Parathyroid adenoma (tissue), 2 donors: ENCODE measurements around the gene PDE6B.
"Not testable (repeated sequence)": the region's sequence is repeated elsewhere in the genome, so short reads cannot be mapped to it uniquely, and the experiment has no call there.

Experiments used
- H2AFZ ChIP-seq: fragments of 300-600 bp; sonication (generic); one replicate; pipeline ENCODE4 v1.7.0; 2017; ENCODE audit warnings: antibody characterized with exemption, mild to moderate bottlenecking
- H3K27ac ChIP-seq: fragments of 300-600 bp; sonication (generic); one replicate; pipeline ENCODE4 v1.7.0; 2017
- H3K27me3 ChIP-seq: fragments of 300-600 bp; sonication (generic); one replicate; pipeline ENCODE4 v1.7.0; 2017; ENCODE audit warnings: low read length; ENCODE audit not compliant: control insufficient read depth, insufficient read depth
- H3K36me3 ChIP-seq: fragments of 300-600 bp; sonication (generic); one replicate; pipeline ENCODE4 v1.7.0; 2017; ENCODE audit warnings: low read length; ENCODE audit not compliant: control insufficient read depth, insufficient read depth
- H3K4me1 ChIP-seq: fragments of 300-600 bp; sonication (generic); one replicate; pipeline ENCODE4 v1.7.0; 2017; ENCODE audit warnings: control low read depth
- H3K4me2 ChIP-seq: fragments of 300-600 bp; sonication (generic); one replicate; pipeline ENCODE4 v1.7.0; 2017; ENCODE audit warnings: low read length
- H3K4me3 ChIP-seq: fragments of 300-600 bp; sonication (generic); one replicate; pipeline ENCODE4 v1.7.0; 2017; ENCODE audit warnings: low read depth, low read length
- H3K79me2 ChIP-seq: fragments of 300-600 bp; sonication (generic); one replicate; pipeline ENCODE4 v1.7.0; 2017; ENCODE audit warnings: control low read depth
- H3K9ac ChIP-seq: fragments of 300-600 bp; sonication (generic); one replicate; pipeline ENCODE4 v1.7.0; 2017; ENCODE audit warnings: mild to moderate bottlenecking
- H3K9me3 ChIP-seq: fragments of 300-600 bp; sonication (generic); one replicate; pipeline ENCODE4 v1.7.0; 2017; ENCODE audit warnings: low read length; ENCODE audit not compliant: control insufficient read depth
- CTCF ChIP-seq: fragments of 300-600 bp; sonication (generic); IDR thresholded peaks from one replicate; pipeline ENCODE4 v1.7.0; 2017; ENCODE audit warnings: antibody characterized with exemption, mild to moderate bottlenecking
- donor health status: primary hyperparathyroidism.

PDE6B gene

DNA sequence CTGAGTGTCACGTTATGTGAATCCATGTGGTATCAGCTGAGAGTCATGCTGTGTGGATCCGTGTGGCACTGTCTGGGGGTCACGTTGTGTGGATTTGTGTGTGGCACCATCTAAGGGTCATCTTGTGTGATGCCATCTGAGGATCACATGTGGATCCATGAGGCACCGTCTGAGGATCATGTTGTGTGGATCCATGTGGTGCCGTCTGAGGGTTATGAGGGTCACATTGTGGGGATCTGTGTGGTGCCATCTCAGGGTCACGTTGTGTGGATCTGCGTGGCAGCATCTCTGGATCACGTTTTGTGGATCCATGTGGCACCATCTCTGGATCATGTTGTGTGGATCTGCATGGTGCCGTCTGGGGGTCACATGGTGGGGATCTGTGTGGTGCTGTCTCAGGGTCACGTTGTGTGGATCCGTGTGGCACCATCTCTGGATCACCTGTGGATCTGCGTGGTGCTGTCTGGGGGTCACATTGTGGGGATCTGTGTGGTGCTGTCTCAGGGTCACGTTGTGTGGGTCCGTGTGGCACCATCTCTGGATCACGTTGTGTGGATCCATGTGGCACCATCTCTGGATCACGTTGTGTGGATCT lies 6.9 kb downstream of the PDE6B start:
- TF ChIP-seq CTCF = no peak
- Histone ChIP-seq H3K27me3 (no peaks in the 10 kb centered on the region), H3K4me2 (no peak overlapping the region)

GRCh38 chr4:632926-633325 lies 7.6 kb downstream of the PDE6B start:
- no peak overlapping the region for H2AFZ ChIP-seq
- H3K4me2 ChIP-seq = no peak overlapping the region
- no peak overlapping the region for H3K9ac ChIP-seq
- no peaks in the 10 kb centered on the region for H3K9me3 ChIP-seq
- no peaks in the 10 kb centered on the region for H3K27me3 ChIP-seq
- no peak overlapping the region for H3K27ac ChIP-seq
- no peak for TF ChIP-seq CTCF
- H3K4me1 ChIP-seq = no peaks in the 10 kb centered on the region
- H3K36me3 ChIP-seq = no peaks in the 10 kb centered on the region
- H3K4me3 ChIP-seq = no peak overlapping the region
- no peaks in the 10 kb centered on the region for H3K79me2 ChIP-seq

More for the DNA sequence above, 6.9 kb downstream of the PDE6B start:
- H3K4me3 ChIP-seq = no peak overlapping the region
- no peaks in the 10 kb centered on the region for H3K79me2 ChIP-seq
- no peaks in the 10 kb centered on the region for H3K4me1 ChIP-seq
- no peaks in the 10 kb centered on the region for H3K9me3 ChIP-seq
- no peaks in the 10 kb centered on the region for H3K36me3 ChIP-seq
- H3K9ac ChIP-seq = no peak overlapping the region
- no peak overlapping the region for H2AFZ ChIP-seq
- H3K27ac ChIP-seq = no peak overlapping the region

DNA sequence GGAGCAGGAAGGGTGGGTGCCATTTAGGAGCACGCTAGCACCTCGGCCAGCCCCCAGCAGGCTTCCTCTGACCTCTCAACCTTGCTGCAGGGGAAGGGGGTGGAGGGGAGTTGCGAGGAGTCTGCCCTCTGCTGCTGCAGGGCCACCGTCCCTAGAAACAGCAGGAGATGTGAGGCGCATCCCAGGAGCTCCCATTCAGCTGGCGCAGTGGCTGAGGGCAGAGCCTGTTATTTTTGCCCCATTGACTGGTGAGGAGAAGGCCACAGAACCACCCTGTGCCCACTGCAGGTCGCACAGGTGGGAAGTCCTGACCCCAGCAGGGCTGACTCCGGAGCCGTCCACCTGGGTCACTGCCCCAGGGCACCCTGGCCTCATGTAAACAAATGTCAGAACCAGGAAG lies 8.0 kb downstream of the PDE6B start:
- Histone ChIP-seq H3K79me2 (no peaks in the 10 kb centered on the region), H3K9me3 (no peaks in the 10 kb centered on the region), H3K4me1 (no peaks in the 10 kb centered on the region), H3K4me3 (no peak overlapping the region), H2AFZ (no peak overlapping the region), H3K27me3 (no peaks in the 10 kb centered on the region), H3K27ac (no peak overlapping the region), H3K9ac (no peak overlapping the region), H3K4me2 (no peak overlapping the region), H3K36me3 (no peaks in the 10 kb centered on the region)
- no peak for TF ChIP-seq CTCF

- no peak overlapping the region for H3K4me3 ChIP-seq
- H3K9me3 ChIP-seq = no peaks in the 10 kb centered on the region
- no peaks in the 10 kb centered on the region for H3K4me1 ChIP-seq
- H2AFZ ChIP-seq = no peak overlapping the region
- H3K9ac ChIP-seq = no peak overlapping the region
- no peaks in the 10 kb centered on the region for H3K27me3 ChIP-seq
- H3K36me3 ChIP-seq = no peaks in the 10 kb centered on the region
- no peak overlapping the region for H3K4me2 ChIP-seq
- no peaks in the 10 kb centered on the region for H3K79me2 ChIP-seq
- H3K27ac ChIP-seq = no peak overlapping the region
- TF ChIP-seq CTCF = no peak
These were observed 8.7 kb downstream of the PDE6B start for GRCh38 chr4:633976-634598.

DNA sequence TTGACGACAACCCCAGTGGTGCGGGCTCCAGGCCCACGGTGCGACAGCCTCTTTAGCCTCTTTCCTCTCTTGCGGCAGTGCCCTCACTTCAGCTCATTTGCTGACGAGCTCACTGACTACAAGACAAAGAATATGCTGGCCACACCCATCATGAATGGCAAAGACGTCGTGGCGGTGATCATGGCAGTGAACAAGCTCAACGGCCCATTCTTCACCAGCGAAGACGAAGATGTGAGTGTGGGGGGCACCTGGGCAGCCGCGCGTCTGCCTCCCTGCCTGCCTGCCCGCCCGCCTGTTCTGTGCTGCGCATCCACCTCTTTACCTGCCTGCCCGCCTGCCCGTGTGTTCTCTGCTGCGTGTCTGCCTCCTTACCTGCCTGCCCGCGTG lies 9.2 kb downstream of the PDE6B start:
- Histone ChIP-seq H3K4me1 (no peaks in the 10 kb centered on the region), H3K27ac (no peak overlapping the region), H3K9me3 (no peaks in the 10 kb centered on the region), H3K4me2 (no peak overlapping the region), H3K79me2 (no peaks in the 10 kb centered on the region), H3K9ac (no peak overlapping the region), H3K27me3 (no peaks in the 10 kb centered on the region), H3K4me3 (no peak overlapping the region), H3K36me3 (no peaks in the 10 kb centered on the region), H2AFZ (no peak overlapping the region)
- TF ChIP-seq CTCF = no peak

DNA sequence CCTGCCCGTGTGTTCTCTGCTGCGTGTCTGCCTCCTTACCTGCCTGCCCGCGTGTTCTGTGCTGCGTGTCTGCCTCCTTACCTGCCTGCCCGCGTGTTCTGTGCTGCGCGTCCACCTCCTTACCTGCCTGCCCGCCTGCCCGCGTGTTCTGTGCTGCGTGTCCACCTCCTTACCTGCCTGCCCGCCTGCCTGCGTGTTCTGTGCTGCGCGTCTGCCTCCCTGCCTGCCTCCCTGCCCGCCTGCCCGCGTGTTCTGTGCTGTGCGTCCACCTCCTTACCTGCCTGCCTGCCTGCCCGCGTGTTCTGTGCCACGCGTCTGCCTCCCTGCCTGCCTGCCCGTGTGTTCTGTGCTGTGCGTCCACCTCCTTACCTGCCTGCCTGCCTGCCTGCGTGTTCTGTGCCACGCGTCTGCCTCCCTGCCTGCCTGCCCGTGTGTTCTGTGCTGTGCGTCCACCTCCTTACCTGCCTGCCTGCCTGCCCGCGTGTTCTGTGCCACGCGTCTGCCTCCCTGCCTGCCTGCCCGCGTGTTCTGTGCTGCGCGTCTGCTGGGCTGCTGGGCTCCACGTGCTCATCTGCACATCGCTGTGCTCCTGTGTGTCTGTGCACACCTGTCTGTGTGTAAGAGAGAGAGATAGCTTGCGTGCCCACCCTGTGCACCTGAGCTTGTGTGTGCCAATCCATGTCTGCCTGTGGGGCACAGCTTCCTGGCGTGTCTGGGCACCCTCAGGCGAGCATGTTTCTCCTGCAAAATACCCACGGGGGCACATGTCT lies 9.9 kb downstream of the PDE6B start:
- H3K27me3 ChIP-seq, H3K79me2 ChIP-seq, H3K27ac ChIP-seq, H3K9ac ChIP-seq, H3K9me3 ChIP-seq, H3K4me2 ChIP-seq, H3K36me3 ChIP-seq, H3K4me3 ChIP-seq, H2AFZ ChIP-seq, H3K4me1 ChIP-seq: not testable (repeated sequence)
